Activated B cell treated with CpG ODN at 0.5 μM for 24 hours (primary cell): ENCODE results near the gene ZNF536. TPM values are rescaled to one million over a fixed set of nuclear protein-coding genes. Genes with fewer than 3 reads are reported as not detected.

ENCODE experiments used
- ATAC-seq: fragments of 200-7000 bp; cut with Tn5 transposase; one replicate; pipeline ENCODE4 v1.10.0; 2021; ENCODE audit warnings: low read depth, mild to moderate bottlenecking, moderate library complexity
- CTCF ChIA-PET: fragments of 350-600 bp; sonication (Branson Sonifier 250); formaldehyde crosslinking; loops from one replicate; lab custom pipeline; 2021; ENCODE audit warnings: antibody characterized with exemption; lab: Charles Lee
- POLR2A ChIA-PET: fragments of 350-600 bp; sonication (Branson Sonifier 250); formaldehyde crosslinking; loops from one replicate; lab custom pipeline; 2021; ENCODE audit warnings: antibody characterized with exemption; lab: Charles Lee
- DNase-seq: peaks from one replicate; pipeline ENCODE4 v3.0.0; 2022
- H3K27ac Mint-ChIP-seq: one replicate; pipeline ENCODE4 v1.8.0; 2020; ENCODE audit warnings: mixed read lengths
- H3K27me3 Mint-ChIP-seq: one replicate; pipeline ENCODE4 v1.8.0; 2021; ENCODE audit warnings: mixed read lengths
- H3K36me3 Mint-ChIP-seq: one replicate; pipeline ENCODE4 v1.8.0; 2021; ENCODE audit warnings: low read depth, mixed read lengths
- H3K4me1 Mint-ChIP-seq: one replicate; pipeline ENCODE4 v1.8.0; 2021; ENCODE audit warnings: mixed read lengths
- H3K4me3 Mint-ChIP-seq: one replicate; pipeline ENCODE4 v1.8.0; 2020; ENCODE audit warnings: mild to moderate bottlenecking, mixed read lengths
- H3K9me3 Mint-ChIP-seq: one replicate; pipeline ENCODE4 v1.8.0; 2020; ENCODE audit warnings: mixed read lengths
- intact Hi-C: fragments of 100-400 bp; cut with micrococcal nuclease; formaldehyde crosslinking; loops from one replicate; pipeline ENCODE4 v1.15.1; 2024
- total RNA-seq: library from RNA; stranded (reverse); gene quantifications from 2 replicates; pipeline ENCODE4 v1.2.3, GENCODE V29; 2022
- TF ChIP-seq, protein P1 (sequence below): fragments of 200-600 bp; IDR thresholded peaks from one replicate; pipeline ENCODE4 v1.8.0; 2022; ENCODE audit warnings: antibody characterized with exemption, mild to moderate bottlenecking

Gene ZNF536
- total RNA-seq, 1 donor from 2014 or later: not detected

GRCh38 chr19:30338878-30339623 is 33.1 kb upstream of the ZNF536 start:
- Mint-ChIP-seq H3K9me3 (no peaks in the 10 kb centered on the region), H3K36me3 (no peaks in the 10 kb centered on the region), H3K4me3 (no peak overlapping the region), H3K27ac (no peak overlapping the region), H3K27me3 (no peaks in the 10 kb centered on the region), H3K4me1 (no peaks in the 10 kb centered on the region)
- TF ChIP-seq, protein P1, sequence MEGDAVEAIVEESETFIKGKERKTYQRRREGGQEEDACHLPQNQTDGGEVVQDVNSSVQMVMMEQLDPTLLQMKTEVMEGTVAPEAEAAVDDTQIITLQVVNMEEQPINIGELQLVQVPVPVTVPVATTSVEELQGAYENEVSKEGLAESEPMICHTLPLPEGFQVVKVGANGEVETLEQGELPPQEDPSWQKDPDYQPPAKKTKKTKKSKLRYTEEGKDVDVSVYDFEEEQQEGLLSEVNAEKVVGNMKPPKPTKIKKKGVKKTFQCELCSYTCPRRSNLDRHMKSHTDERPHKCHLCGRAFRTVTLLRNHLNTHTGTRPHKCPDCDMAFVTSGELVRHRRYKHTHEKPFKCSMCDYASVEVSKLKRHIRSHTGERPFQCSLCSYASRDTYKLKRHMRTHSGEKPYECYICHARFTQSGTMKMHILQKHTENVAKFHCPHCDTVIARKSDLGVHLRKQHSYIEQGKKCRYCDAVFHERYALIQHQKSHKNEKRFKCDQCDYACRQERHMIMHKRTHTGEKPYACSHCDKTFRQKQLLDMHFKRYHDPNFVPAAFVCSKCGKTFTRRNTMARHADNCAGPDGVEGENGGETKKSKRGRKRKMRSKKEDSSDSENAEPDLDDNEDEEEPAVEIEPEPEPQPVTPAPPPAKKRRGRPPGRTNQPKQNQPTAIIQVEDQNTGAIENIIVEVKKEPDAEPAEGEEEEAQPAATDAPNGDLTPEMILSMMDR: no peak
- DNase-seq (no peak), ATAC-seq (no peak)
- ChIA-PET POLR2A (no interaction called here), CTCF (no interaction called here)
- intact Hi-C loops: no loop called here

DNA sequence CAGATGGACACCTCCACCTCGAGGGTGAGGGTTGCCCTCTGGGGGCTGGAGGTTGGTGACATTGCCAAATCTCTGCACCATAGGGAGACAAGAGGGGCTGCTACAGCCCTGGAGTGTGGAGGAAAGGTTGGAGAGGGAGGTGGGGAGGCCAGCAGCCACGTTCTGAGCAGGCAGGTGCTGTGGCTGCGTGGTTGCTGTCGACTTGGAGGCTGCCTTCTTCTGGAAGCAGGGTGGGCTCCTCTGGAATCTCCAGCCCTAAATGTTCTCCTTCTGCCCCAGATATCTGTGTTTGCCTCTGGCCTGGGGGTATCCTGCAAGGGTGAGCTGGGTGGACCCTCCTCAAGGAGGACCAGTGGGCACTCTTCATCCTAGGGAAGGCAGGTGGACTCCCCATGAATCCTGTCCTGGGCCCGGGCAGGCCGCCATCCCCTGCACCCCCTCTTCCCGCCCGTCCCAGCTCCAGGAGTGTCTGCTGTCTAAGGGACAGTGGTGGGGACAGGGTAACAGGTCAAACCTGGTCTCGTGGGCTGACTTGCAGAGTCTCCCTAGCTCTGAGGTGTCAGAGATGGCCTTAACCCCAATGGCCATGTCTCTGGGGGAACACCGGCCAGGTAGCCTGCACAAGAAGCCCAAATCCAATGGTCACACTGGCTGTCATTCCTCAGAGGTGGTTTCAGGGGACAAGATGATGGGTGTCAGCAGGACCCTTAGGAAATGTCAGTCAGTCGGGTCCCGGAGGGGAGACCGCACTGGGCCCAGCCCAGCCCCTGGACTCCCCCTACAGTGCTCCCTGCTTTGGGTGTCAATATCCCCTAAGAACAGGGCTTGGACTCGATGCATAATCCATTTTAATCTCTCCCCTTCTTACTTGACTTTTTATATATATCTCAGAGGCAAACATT is 32.3 kb upstream of the ZNF536 start:
- Mint-ChIP-seq H3K36me3 (no peaks in the 10 kb centered on the region), H3K9me3 (no peaks in the 10 kb centered on the region), H3K4me1 (no peaks in the 10 kb centered on the region), H3K4me3 (no peak overlapping the region), H3K27ac (no peak overlapping the region), H3K27me3 (no peaks in the 10 kb centered on the region)
- TF ChIP-seq, protein P1: no peak
- intact Hi-C loops: no loop called here
- DNase-seq (no peak), ATAC-seq (no peak)
- CTCF ChIA-PET: no interaction called here
- POLR2A ChIA-PET: no interaction called here

GRCh38 chr19:30340771-30341561 is 31.2 kb upstream of the ZNF536 start:
- DNase-seq: no peak
- H3K4me3 Mint-ChIP-seq: no peak overlapping the region
- ChIA-PET POLR2A (no interaction called here), CTCF (no interaction called here)
- no peaks in the 10 kb centered on the region for H3K36me3 Mint-ChIP-seq
- TF ChIP-seq, protein P1: no peak
- H3K27ac Mint-ChIP-seq: no peak overlapping the region
- intact Hi-C loops: no loop called here
- H3K9me3 Mint-ChIP-seq: no peaks in the 10 kb centered on the region
- ATAC-seq: no peak
- H3K4me1 Mint-ChIP-seq: no peaks in the 10 kb centered on the region
- no peaks in the 10 kb centered on the region for H3K27me3 Mint-ChIP-seq

DNA sequence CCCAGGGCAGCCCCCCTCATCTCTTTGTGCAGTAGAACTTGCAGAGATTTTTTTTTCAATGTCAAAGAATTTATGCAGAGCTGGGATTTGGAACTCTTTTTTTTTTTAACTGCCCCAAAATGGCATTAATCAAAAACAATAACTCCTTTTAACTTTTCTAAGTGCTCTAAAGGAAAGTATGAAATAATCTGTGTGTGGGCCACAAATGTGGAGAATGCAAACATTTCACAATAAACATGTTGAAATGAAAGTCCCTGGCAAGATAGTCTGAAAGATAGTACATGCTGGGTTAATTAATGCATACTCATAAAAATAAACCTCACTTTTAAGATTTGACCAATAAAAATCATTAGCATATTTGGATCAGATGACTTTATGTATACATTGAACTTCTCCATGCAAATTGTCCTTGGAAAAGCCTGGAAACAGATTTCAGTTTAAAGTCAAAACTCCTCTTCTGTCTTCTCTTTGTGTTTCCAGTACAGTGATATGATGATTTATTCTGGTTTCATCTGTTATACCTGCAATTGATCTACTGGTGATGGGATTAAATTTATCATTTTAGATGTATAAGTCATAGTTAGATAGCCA is 30.5 kb upstream of the ZNF536 start:
- Mint-ChIP-seq H3K27ac (no peak overlapping the region), H3K9me3 (peaks cover 4% of the 10 kb centered on the region), H3K4me1 (no peaks in the 10 kb centered on the region), H3K36me3 (no peaks in the 10 kb centered on the region), H3K27me3 (no peaks in the 10 kb centered on the region), H3K4me3 (no peak overlapping the region)
- TF ChIP-seq, protein P1: no peak
- POLR2A ChIA-PET: no interaction called here
- CTCF ChIA-PET: no interaction called here
- intact Hi-C loops: no loop called here
- ATAC-seq (no peak), DNase-seq (no peak)
